A549 treated with DMSO at 1 μM for 4 hours (cell line): ENCODE results near the gene LILRB2. TPM values are rescaled to one million over a fixed set of nuclear protein-coding genes. Genes with fewer than 3 reads are reported as not detected.

Experiments used
- total RNA-seq: library from RNA; stranded (reverse); fragments of 200-300 nt; extraction: Qiagen RNA extraction; gene quantifications from 5 replicates; pipeline ENCODE4 v1.2.3, GENCODE V29; 2022; ENCODE audit warnings: low read depth

The LILRB2 gene
- total RNA-seq = 0.05 to 0.09 TPM (median 0.05 TPM) in 4 of 5 replicates, not detected in the other

GRCh38 chr19:54281007-54281728, at the start of gene LILRB2:
Gene LILRB2, minus strand, starts transcription at chr19:54281110. Its CDS starts 614 bp downstream, at chr19:54280496.

DNA sequence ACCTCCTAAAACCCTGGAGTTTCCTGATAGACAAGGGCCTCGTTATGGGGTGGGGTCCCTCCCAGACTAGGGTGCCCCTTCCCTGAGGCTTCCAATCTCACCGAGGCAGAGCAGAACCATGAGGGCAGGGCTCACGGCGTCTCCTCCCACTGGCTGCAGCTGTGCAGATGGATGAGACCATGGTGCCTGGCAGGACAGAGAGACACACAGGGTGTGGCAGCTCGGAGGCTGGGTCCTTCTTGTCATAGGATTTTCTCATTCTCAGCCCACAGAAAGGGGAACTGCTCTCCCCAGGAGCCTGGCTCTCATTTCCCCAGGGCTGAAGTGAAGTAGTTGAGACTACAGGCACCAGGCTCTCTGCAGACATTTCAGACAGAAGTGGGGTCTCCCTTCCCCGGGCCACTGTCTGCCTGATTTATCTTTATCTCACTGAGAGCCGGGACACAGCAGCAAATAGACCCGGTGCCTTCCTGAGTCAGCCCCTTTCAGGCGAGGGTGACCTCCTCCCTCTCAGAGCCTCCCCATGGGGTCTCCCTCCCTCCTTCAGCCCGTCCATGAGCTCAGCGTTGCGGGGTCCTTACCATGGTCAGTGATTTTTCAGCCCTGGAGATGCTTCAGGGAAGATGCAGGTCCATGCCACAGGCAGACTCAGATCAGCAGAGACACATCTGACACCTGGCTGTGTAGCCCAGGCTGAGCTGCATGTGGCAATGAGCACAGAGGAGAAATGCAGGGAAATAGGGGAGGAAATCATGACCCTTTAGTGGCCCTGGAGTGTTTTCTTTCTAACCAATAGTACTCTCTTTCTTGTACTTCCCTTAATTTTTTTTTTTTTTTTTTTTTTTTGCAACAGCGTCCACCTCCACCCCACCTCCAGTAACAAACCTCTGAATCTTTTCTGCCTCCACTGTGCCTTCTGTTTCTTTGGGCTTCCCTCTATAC, 31.8 kb upstream of the LILRB2 start, which contains the start of gene LILRA5:
Gene LILRA5, minus strand, starts transcription at position 731 of the 942 bp plus-strand sequence. Its CDS starts 147 bp downstream, at position 584.

GRCh38 chr19:54257116-54257480, 23.8 kb downstream of the LILRB2 start, which contains the start of gene LILRB5:
Gene LILRB5, minus strand, starts transcription at chr19:54257273. Its CDS starts 80 bp downstream, at chr19:54257193.

DNA sequence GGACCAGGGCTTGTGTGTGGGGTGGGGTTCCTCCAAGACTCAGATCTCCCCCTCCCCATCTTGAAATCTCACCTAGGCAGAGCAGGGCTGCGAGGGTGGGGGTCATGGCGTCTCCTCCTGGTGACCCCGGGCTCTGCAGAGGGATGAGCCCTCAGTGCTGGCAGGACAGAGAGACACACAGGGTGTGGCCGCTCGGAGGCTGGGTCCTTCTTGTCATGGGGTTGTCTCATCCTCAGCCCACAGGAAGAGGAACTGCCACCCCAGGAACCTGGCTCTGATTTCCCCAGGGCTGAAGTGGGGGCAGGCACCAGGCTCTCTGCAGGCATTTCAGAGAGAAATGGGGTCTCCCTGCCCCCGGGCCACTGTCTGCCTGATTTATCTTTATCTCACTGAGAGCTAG, 38.3 kb downstream of the LILRB2 start, which contains the start of gene LILRA6:
Gene LILRA6, minus strand, starts transcription at position 145 of the 400 bp plus-strand sequence.

Other genes starting within 250 kb of the LILRB2 start
- 0.48 to 1.0 TPM (median 0.62 TPM) in 5 replicates for gene VSTM1, start 217.2 kb downstream of the LILRB2 start, total RNA-seq
- gene TARM1, start 199.7 kb downstream of the LILRB2 start, total RNA-seq = not detected in 5 replicates
- 0.25 to 0.47 TPM (median 0.42 TPM) in 4 of 5 replicates, not detected in the other for gene OSCAR, start 180.3 kb downstream of the LILRB2 start, total RNA-seq
- 201 to 236 TPM (median 209 TPM) in 5 replicates for gene NDUFA3, start 178.3 kb downstream of the LILRB2 start, total RNA-seq
- gene TFPT, start 165.5 kb downstream of the LILRB2 start, total RNA-seq = 21.0 to 32.2 TPM (median 23.7 TPM) in 5 replicates
- gene PRPF31, start 165.4 kb downstream of the LILRB2 start, total RNA-seq = 109 to 123 TPM (median 115 TPM) in 5 replicates
- 58.2 to 75.0 TPM (median 66.9 TPM) in 5 replicates for gene CNOT3, start 143.3 kb downstream of the LILRB2 start, total RNA-seq
- gene LENG1, start 121.4 kb downstream of the LILRB2 start, total RNA-seq = 8.2 to 9.7 TPM (median 8.5 TPM) in 5 replicates
- gene TMC4, start 108.0 kb downstream of the LILRB2 start, total RNA-seq = 0.99 to 1.2 TPM (median 1.1 TPM) in 5 replicates
- 125 to 191 TPM (median 159 TPM) in 5 replicates for gene MBOAT7, start 91.5 kb downstream of the LILRB2 start, total RNA-seq
- 84.4 to 129 TPM (median 119 TPM) in 5 replicates for gene TSEN34, start 89.8 kb downstream of the LILRB2 start, total RNA-seq
- 2,084 to 2,876 TPM (median 2,101 TPM) in 5 replicates for gene RPS9, start 80.3 kb downstream of the LILRB2 start, total RNA-seq
- gene LILRB3, start 58.1 kb downstream of the LILRB2 start, total RNA-seq = 0.04 to 0.17 TPM (median 0.11 TPM) in 3 of 5 replicates, not detected in the others
- gene LILRA6, start 38.3 kb downstream of the LILRB2 start, total RNA-seq = not detected in 5 replicates
- 0.02 TPM in 1 of 5 replicates, not detected in the others for gene LILRB5, start 23.8 kb downstream of the LILRB2 start, total RNA-seq
- not detected in 5 replicates for gene LILRA5, start 32.1 kb upstream of the LILRB2 start, total RNA-seq
- 0.08 TPM in 1 of 5 replicates, not detected in the others for gene LILRA4, start 58.1 kb upstream of the LILRB2 start, total RNA-seq
- 0.16 TPM in 1 of 5 replicates, not detected in the others for gene LAIR1, start 83.8 kb upstream of the LILRB2 start, total RNA-seq
- 0.14 to 0.34 TPM (median 0.25 TPM) in 4 of 5 replicates, not detected in the other for gene TTYH1, start 134.4 kb upstream of the LILRB2 start, total RNA-seq
- 69.7 to 124 TPM (median 109 TPM) in 5 replicates for gene LENG8, start 168.1 kb upstream of the LILRB2 start, total RNA-seq
- gene LENG9, start 182.7 kb upstream of the LILRB2 start, total RNA-seq = 5.4 to 8.0 TPM (median 6.7 TPM) in 5 replicates
- not detected in 5 replicates for gene CDC42EP5, start 192.2 kb upstream of the LILRB2 start, total RNA-seq
- gene LAIR2, start 221.7 kb upstream of the LILRB2 start, total RNA-seq = not detected in 5 replicates